Aorta (tissue), 5 donors: ENCODE measurements around the gene RHOU. TPM values are rescaled to one million over a fixed set of nuclear protein-coding genes. Genes with fewer than 3 reads are reported as not detected.

Source experiments
- ATAC-seq: fragments of 200-7000 bp; cut with Tn5 transposase; one replicate; pipeline ENCODE4 v1.9.1; 2022; ENCODE audit warnings: moderate library complexity; ENCODE audit not compliant: low FRiP score
- DNase-seq, 2 donors: peaks; one replicate each; pipeline ENCODE4 v3.0.0-alpha.2; 2020
- H3K27ac ChIP-seq, 2 donors: one replicate each; pipeline ENCODE4 v1.5.1; 2013; ENCODE audit warnings: low read length in 2 of 2, mild to moderate bottlenecking in 2 of 2, moderate library complexity in 2 of 2, control low read depth in 1 of 2, inconsistent platforms in 1 of 2, low read depth in 1 of 2
- H3K27me3 ChIP-seq, 2 donors: one replicate each; pipeline ENCODE4 v1.6.1; 2013; ENCODE audit warnings: control low read depth in 1 of 2, low read length in 1 of 2, mild to moderate bottlenecking in 1 of 2, moderate library complexity in 1 of 2; ENCODE audit not compliant: insufficient read depth in 2 of 2, control insufficient read depth in 1 of 2
- H3K36me3 ChIP-seq, 2 donors: one replicate each; pipeline ENCODE4 v1.6.1; 2013; ENCODE audit warnings: control low read depth in 1 of 2, low read length in 1 of 2, mild to moderate bottlenecking in 1 of 2; ENCODE audit not compliant: insufficient read depth in 2 of 2, control insufficient read depth in 1 of 2
- H3K4me1 ChIP-seq, 2 donors: one replicate each; pipeline ENCODE4 v1.6.1; 2013; ENCODE audit warnings: low read length in 2 of 2, control low read depth in 1 of 2, mild to moderate bottlenecking in 1 of 2, moderate library complexity in 1 of 2; ENCODE audit not compliant: insufficient read depth in 2 of 2, control insufficient read depth in 1 of 2
- H3K4me3 ChIP-seq, 2 donors: one replicate each; pipeline ENCODE4 v1.5.1; 2013; ENCODE audit warnings: low read length in 2 of 2, control low read depth in 1 of 2, mild to moderate bottlenecking in 1 of 2
- H3K9me3 ChIP-seq: one replicate; pipeline ENCODE4 v1.6.1; 2013; ENCODE audit warnings: mild to moderate bottlenecking, low read length; ENCODE audit not compliant: control insufficient read depth
- WGBS, 2 donors: extraction: QIAGEN DNeasy Blood & Tissue Kit; methylation state at CpG; one replicate each; pipeline ENCODE4 v1.1.7; 2013; 5-methylcytosine and 5-hydroxymethylcytosine counted together
- intact Hi-C, 2 donors: fragments of 100-400 bp; cut with DNase I; formaldehyde crosslinking; loops; one replicate each; pipeline versions ENCODE4 v1.14.2 to v1.15.0; 2022
- polyA plus RNA-seq, 2 donors: library from polyadenylated mRNA; stranded (reverse); fragments of 200-250 nt; gene quantifications; one replicate each; pipeline ENCODE4 v1.2.3, GENCODE V29; 2013
- total RNA-seq, 2 donors: library from RNA; stranded (reverse); fragmentation: NEBNext Ultra II Directional; extraction: Animal tissue kit (Norgen Biotek cat#: 25700); gene quantifications; one replicate each; pipeline ENCODE4 v1.2.1, GENCODE V29; 2021
- donor health status: healthy with polysubstance abuse.
- donor health status: Bipolar disorder and iron deficiency.
- donor health status: DM: no; HTN: no; CAD: no.
- donor health status: DM: no; HTN: no; CAD: no.
- donor health status: DM: yes; HTN: yes; CAD: no.

RHOU gene
- total and polyA plus RNA-seq, 4 donors = 15.4 to 37.3 (median 31.4) TPM

- intact Hi-C loops = loop anchor here in 1 of 2 donors (5.0 kb wide), 1 partner anchor 35 kb away; no protein-coding TSS in a partner anchor
These were observed 37.9 kb upstream of the RHOU start for GRCh38 chr1:228697207-228698016.

GRCh38 chr1:228698017-228698329 lies 37.3 kb upstream of the RHOU start:
- 82 to 89% methylated on average over 1 of the region's 1 CpG for WGBS, 2 donors
- H3K9me3 ChIP-seq = peaks cover 2% of the 10 kb centered on the region
- H3K27me3 ChIP-seq = no peaks in the 10 kb centered on the region
- ATAC-seq (no peak), DNase-seq (no peak)
- intact Hi-C loops = loop anchor here in 1 of 2 donors (5.0 kb wide), 1 partner anchor 34 kb away; no protein-coding TSS in a partner anchor
- H3K4me3 ChIP-seq = no peak overlapping the region
- H3K4me1 ChIP-seq = peaks cover 2% of the 10 kb centered on the region in 2 donors
- H3K27ac ChIP-seq = no peak overlapping the region
- no peaks in the 10 kb centered on the region for H3K36me3 ChIP-seq

More at GRCh38 chr1:228697207-228698016, 37.9 kb upstream of the RHOU start:
- DNase-seq = peak; percentile 80 to 86
- Histone ChIP-seq H3K4me3 (no peak overlapping the region), H3K27ac (no peak overlapping the region), H3K27me3 (no peaks in the 10 kb centered on the region), H3K36me3 (no peaks in the 10 kb centered on the region), H3K4me1 (peaks cover 2% of the 10 kb centered on the region in 2 donors), H3K9me3 (peaks cover 2% of the 10 kb centered on the region)
- WGBS, 2 donors = 21 to 26% methylated on average over 6 of the region's 6 CpGs
- ATAC-seq = peak; percentile 65

GRCh38 chr1:228702433-228702832 lies 32.8 kb upstream of the RHOU start:
- WGBS, 2 donors = 75 to 86% methylated on average over 1 of the region's 1 CpG
- no peaks in the 10 kb centered on the region for H3K27me3 ChIP-seq
- peaks cover 2% of the 10 kb centered on the region for H3K9me3 ChIP-seq
- DNase-seq (no peak), ATAC-seq (no peak)
- H3K27ac ChIP-seq = no peak overlapping the region
- no peak overlapping the region for H3K4me3 ChIP-seq
- H3K4me1 ChIP-seq = peaks cover under 1 to 2% of the 10 kb centered on the region in 2 donors
- intact Hi-C loops = no loop called here
- H3K36me3 ChIP-seq = no peaks in the 10 kb centered on the region

GRCh38 chr1:228706305-228706704 lies 29.0 kb upstream of the RHOU start:
- Histone ChIP-seq H3K36me3 (no peaks in the 10 kb centered on the region), H3K27me3 (no peaks in the 10 kb centered on the region), H3K4me1 (no peaks in the 10 kb centered on the region), H3K4me3 (no peak overlapping the region), H3K9me3 (peaks cover 2% of the 10 kb centered on the region), H3K27ac (no peak overlapping the region)
- 96 to 98% methylated on average over 4 of the region's 4 CpGs for WGBS, 2 donors
- intact Hi-C loops = no loop called here
- ATAC-seq (no peak), DNase-seq (no peak)

- Histone ChIP-seq H3K4me1 (no peaks in the 10 kb centered on the region), H3K36me3 (no peaks in the 10 kb centered on the region), H3K9me3 (no peaks in the 10 kb centered on the region), H3K4me3 (no peak overlapping the region), H3K27me3 (no peaks in the 10 kb centered on the region), H3K27ac (no peak overlapping the region)
- ATAC-seq (no peak), DNase-seq (no peak)
- WGBS, 2 donors = 75 to 79% methylated on average over 1 of the region's 1 CpG
- intact Hi-C loops = no loop called here
These were observed 18.2 kb upstream of the RHOU start for GRCh38 chr1:228717081-228717480.

- H3K36me3 ChIP-seq = no peaks in the 10 kb centered on the region
- no peak overlapping the region for H3K27ac ChIP-seq
- intact Hi-C loops = no loop called here
- 69 to 71% methylated on average over 10 of the region's 10 CpGs for WGBS, 2 donors
- no peaks in the 10 kb centered on the region for H3K9me3 ChIP-seq
- no peak for DNase-seq
- H3K27me3 ChIP-seq = no peaks in the 10 kb centered on the region
- no peak for ATAC-seq
- no peaks in the 10 kb centered on the region for H3K4me1 ChIP-seq
- no peak overlapping the region for H3K4me3 ChIP-seq
These were observed 13.9 kb upstream of the RHOU start for GRCh38 chr1:228721407-228721806.

- H3K4me1 ChIP-seq = no peaks in the 10 kb centered on the region
- no peak overlapping the region for H3K27ac ChIP-seq
- no peaks in the 10 kb centered on the region for H3K9me3 ChIP-seq
- intact Hi-C loops = no loop called here
- DNase-seq = no peak
- no peaks in the 10 kb centered on the region for H3K36me3 ChIP-seq
- H3K4me3 ChIP-seq = no peak overlapping the region
- 94 to 95% methylated on average over 6 of the region's 6 CpGs for WGBS, 2 donors
- no peak for ATAC-seq
- H3K27me3 ChIP-seq = no peaks in the 10 kb centered on the region
These were observed 12.0 kb upstream of the RHOU start for GRCh38 chr1:228723287-228723686.

GRCh38 chr1:228723921-228724320 lies 11.4 kb upstream of the RHOU start:
- no peak for ATAC-seq
- H3K9me3 ChIP-seq = no peaks in the 10 kb centered on the region
- DNase-seq = no peak
- no peak overlapping the region for H3K27ac ChIP-seq
- no peaks in the 10 kb centered on the region for H3K27me3 ChIP-seq
- H3K4me1 ChIP-seq = no peaks in the 10 kb centered on the region
- 89 to 91% methylated on average over 6 of the region's 6 CpGs for WGBS, 2 donors
- H3K4me3 ChIP-seq = no peak overlapping the region
- intact Hi-C loops = no loop called here
- H3K36me3 ChIP-seq = no peaks in the 10 kb centered on the region

GRCh38 chr1:228725178-228725577 lies 10.1 kb upstream of the RHOU start:
- no peak for ATAC-seq
- no peaks in the 10 kb centered on the region for H3K4me1 ChIP-seq
- intact Hi-C loops = no loop called here
- WGBS, 2 donors = 83 to 88% methylated on average over 3 of the region's 3 CpGs
- DNase-seq = no peak
- H3K27me3 ChIP-seq = no peaks in the 10 kb centered on the region
- H3K27ac ChIP-seq = no peak overlapping the region
- no peaks in the 10 kb centered on the region for H3K9me3 ChIP-seq
- H3K36me3 ChIP-seq = no peaks in the 10 kb centered on the region
- H3K4me3 ChIP-seq = no peak overlapping the region
